Activated CD4-positive, alpha-beta T cell treated with anti-CD3 and anti-CD28 coated beads for 1 hour (primary cell): ENCODE results near the gene VMAC.

Experiments used
- DNase-seq: peaks from one replicate; pipeline ENCODE4 v3.0.0-alpha.2; 2020

VMAC gene

GRCh38 chr19:5932609-5933262, 28.1 kb downstream of the VMAC start:
- DNase-seq: no peak

GRCh38 chr19:5933391-5934068, 28.9 kb downstream of the VMAC start:
- DNase-seq: no peak

DNA sequence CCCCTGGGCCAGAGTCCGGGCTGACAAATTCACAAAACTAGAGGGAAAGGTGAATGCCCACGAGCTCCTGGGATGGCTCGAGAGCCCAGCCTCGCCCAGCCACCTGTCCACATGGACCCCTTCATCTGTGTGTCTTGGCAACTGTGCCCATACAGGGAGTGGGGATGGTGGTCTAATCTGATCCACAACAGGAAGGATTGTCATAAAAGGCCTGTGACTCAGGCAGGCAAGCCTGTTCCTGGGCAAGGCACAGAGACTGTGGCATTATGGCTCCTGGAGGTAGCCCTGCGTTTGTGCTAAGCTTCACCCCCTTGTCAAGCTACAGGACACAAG, 29.4 kb downstream of the VMAC start:
- DNase-seq: no peak

GRCh38 chr19:5934774-5935472, 30.3 kb downstream of the VMAC start:
- DNase-seq: no peak

- no peak for DNase-seq
These were observed 31.0 kb downstream of the VMAC start for GRCh38 chr19:5935473-5936291.

GRCh38 chr19:5936292-5936592, 31.6 kb downstream of the VMAC start:
- no peak for DNase-seq

DNA sequence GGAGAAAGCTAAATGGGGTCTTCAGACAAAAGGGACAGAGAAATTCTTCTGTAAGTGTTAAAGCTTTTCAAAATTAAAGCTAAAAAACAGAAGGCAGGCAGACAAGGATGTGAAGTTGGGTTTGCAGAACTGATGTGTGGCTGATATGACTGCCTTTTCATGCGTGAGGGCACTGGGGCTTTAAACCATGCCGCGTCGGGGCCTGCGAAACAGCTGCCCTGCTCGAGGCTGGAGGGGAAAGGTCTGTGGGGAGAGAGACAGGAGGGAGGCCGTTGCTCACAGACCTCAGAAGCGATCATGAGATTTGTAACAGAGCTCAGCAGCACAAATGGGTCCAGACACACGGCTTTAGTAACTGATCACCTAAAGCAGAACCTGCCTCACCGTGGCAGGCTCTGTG, 32.9 kb downstream of the VMAC start:
- DNase-seq: no peak

DNA sequence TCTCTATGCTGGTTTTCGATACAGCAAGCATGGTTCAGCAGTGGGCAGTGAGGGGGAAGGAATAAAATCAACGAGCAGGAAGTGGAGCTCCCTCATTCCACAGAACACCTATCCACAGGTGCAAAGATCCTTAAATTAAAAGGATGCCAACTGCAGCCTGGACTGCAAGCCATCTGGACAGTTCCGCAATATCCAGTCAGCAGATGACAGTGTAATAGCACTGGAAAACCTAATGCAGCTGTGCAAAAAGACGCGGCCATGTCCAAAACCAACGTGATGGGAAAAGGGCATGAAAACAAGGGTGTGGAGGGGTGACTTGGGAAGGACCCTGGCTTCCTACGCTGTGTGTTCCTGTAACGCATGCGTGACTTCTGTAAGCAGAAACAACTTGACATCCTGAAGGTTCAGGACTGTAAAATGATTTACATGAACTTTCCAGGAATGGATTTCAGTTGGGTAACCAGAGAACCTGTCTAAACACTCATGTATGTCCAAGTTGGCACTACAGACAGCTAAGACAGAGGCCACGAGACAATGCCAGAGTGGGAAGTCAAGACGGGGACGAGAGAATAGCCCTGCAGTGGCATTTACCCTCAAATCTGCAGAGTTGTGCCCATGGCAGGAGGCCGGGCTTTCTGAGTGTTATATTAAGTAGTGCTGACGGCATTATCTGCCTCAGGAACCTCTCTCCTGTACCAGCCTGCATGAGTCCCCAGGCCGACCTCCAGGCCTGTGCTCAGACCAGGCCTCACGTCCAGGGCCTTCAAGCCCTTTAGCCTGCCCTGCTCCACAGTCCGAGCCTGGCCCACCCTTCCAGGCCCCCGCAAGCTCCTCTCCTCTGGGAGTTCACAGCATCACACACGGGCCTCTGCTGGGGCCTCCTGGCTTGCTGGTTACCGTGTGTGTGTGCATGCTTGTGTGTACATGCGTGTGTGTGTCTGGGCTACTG, 35.9 kb downstream of the VMAC start:
- DNase-seq: no peak

- DNase-seq: no peak
These were observed 37.0 kb downstream of the VMAC start for GRCh38 chr19:5941673-5942072.

GRCh38 chr19:5943045-5943444, 38.4 kb downstream of the VMAC start:
- no peak for DNase-seq

GRCh38 chr19:5943623-5944022, 39.0 kb downstream of the VMAC start:
- DNase-seq: no peak

DNA sequence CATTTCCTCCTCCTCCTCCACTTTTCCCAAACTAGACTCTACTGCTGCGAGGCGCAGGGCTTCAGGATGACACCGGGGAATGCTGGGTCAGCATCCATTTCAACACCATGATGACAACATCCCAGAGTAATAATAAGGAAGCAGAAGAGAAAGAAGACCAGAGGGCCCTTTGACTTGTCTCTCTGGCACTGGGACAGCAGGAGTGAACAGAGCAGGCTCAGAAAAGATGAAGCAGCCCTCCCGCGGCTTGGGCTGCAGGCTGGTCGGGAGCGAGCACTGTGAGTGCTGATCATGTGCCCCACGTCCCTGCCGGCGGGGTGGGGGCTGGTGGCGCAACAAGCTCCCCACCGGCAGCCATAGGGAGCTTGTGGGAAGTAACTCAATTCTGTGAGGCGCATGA, 42.8 kb downstream of the VMAC start:
- no peak for DNase-seq

- DNase-seq: no peak
These were observed 44.3 kb downstream of the VMAC start for GRCh38 chr19:5948752-5949564.

DNA sequence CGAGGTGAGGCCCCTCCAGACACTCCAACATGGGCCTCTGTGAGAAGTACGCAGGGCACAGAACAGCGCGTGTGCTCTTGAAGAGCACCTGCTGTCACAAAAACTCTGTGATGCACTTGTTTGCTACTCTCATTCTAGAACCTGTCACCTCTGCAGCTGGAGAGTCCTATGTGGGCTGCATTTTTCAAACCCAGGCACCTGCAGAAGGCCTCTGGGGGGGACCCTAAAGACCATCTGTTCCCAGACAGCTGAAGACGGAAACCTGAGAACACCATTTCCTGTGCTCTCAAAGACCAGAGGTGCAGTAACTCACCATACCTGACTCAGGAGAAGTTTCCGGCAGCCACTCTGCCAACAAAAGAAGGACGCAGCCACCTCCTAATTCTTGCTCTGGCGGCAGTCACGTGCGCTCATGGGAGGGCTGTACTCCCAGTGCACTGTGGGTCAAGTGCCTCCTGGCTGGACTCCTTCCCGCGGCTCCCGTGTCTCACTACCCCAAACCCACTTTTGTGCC, 45.2 kb downstream of the VMAC start:
- peak; percentile 19 for DNase-seq

DNA sequence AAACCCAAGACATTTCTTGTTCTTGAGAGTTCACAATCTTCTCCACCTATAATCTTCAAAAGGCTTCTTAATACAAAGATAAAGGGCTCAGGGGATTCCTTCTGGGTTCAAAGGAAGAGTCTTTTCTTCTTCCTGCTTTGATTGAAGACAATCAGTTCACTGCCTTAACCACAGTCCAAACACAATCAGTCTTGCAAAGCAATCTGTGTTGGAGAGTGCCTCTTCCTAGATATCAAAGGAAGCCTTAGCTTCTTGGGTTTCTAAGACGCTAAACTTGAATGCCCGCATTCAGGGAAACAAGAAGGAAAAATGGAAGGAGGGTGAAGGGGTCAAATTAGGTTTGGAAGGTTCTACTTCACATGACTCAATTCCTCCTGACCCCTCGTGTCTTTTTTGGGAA, 46.1 kb downstream of the VMAC start:
- no peak for DNase-seq

DNA sequence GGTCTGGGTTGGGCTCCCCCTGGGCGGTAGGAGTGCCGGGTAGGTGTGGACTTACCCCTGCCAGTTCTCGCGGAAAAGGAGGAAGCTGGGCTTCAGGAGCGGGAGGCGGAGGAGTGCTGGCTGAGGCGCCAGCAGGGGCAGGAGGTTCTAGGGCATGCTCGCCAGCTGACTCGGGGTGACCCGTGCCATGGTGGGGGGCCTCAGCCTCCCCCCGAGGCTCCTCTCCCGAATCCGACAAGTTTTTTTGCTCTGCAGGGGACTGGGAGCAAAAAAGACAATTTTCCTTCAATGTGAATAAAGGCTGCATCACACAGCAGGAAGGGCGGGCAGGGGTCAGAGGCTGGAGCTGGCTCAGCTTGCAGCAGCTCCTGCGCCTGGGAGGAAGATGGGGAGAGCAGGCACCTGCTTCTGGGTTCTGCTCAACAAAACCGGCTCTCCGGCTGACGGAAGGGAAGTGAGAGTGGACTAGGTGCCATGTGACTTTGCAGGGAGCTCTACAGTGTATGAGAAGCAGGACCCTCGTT, 46.7 kb downstream of the VMAC start:
- DNase-seq: no peak

- DNase-seq: no peak
These were observed 47.7 kb downstream of the VMAC start for GRCh38 chr19:5952193-5953029.

DNA sequence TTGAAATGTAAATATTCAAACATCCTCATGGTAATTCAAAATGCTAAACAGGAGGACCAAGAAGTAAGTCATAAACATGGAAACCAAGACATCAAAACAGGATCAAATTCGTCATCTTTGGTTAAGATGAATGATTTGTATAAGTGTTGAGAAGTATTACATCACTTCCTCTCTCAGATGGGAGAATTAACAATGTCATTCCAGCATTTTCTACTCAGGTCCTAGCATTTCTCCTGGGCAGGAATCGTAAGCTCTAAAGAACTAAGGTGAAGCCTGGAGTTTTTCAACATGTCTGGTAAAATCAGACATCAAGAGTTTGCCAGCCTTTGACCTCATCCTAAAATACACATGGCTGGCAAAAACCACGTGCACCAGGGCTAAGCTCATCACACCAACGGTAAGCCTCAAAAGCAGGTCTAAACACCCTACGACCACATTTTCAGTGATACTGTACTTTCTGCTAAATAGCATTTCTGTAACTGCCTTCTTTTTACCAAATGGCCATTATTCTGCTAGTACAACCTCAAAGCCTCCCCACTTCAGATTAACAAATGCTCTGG, 48.4 kb downstream of the VMAC start:
- DNase-seq: no peak

GRCh38 chr19:5953680-5954213, 49.1 kb downstream of the VMAC start:
- DNase-seq: no peak

GRCh38 chr19:5954293-5954692, 49.6 kb downstream of the VMAC start:
- no peak for DNase-seq
